Measurements from ENCODE around the gene LYL1. TPM values are rescaled to one million over a fixed set of nuclear protein-coding genes. Genes with fewer than 3 reads are reported as not detected.

The LYL1 gene
- total RNA-seq, 1 experiment from 2014 or later, result 0.24 TPM

- H3K4me1 ChIP-seq (replicated peaks; ENCODE audit: insufficient read depth), result peaks cover 11% of the 10 kb centered on the region
- TF ChIP-seq EZH2 (IDR thresholded peaks at IDR 0.05; ENCODE audit: low read depth) (no peak), CTCF (conservative IDR thresholded peaks at IDR 0.05) (no peak)
- intact Hi-C loops (cut with micrococcal nuclease; ENCODE audit: unreplicated experiment), result no loop called here
- H4K20me1 ChIP-seq (ENCODE audit: insufficient read depth), result no peaks in the 10 kb centered on the region; the same call in 1 of the 2 replicates
- H3K4me2 ChIP-seq, result no peak overlapping the region
- H3K9me2 ChIP-seq (ENCODE audit: insufficient read depth), result no peaks in the 10 kb centered on the region
- H3K79me2 ChIP-seq (ENCODE audit: low read depth), result no peaks in the 10 kb centered on the region
- no peaks in the 10 kb centered on the region for H3K36me3 ChIP-seq (ENCODE audit: low read depth)
- no peak overlapping the region for H3K4me3 ChIP-seq
- peaks cover 53% of the 10 kb centered on the region for H3K27me3 ChIP-seq (ENCODE audit: insufficient read depth, low read depth)
- ChIA-PET CTCF (no interaction called here), POLR2A (ENCODE audit: unreplicated experiment) (no interaction called here)
- H3K27ac ChIP-seq, result no peak overlapping the region
- H2AFZ ChIP-seq, result no peak overlapping the region
- no TSS peak for BruUV-seq (replicated peaks)
- H3K9me3 ChIP-seq (ENCODE audit: insufficient read depth, low read depth), result no peaks in the 10 kb centered on the region
- no peaks in the 10 kb centered on the region for H3F3A ChIP-seq (ENCODE audit: insufficient read depth, low read depth)
- DNase-seq, result no peak
Measured at GRCh38 chr19:13058951-13059660, 43.6 kb downstream of the LYL1 start.

GRCh38 chr19:13057744-13058143 lies 44.9 kb downstream of the LYL1 start:
- no peaks in the 10 kb centered on the region for H3K9me3 ChIP-seq (ENCODE audit: insufficient read depth, low read depth)
- H2AFZ ChIP-seq, result no peak overlapping the region
- no peaks in the 10 kb centered on the region for H3K9me2 ChIP-seq (ENCODE audit: insufficient read depth)
- no peaks in the 10 kb centered on the region for H3K36me3 ChIP-seq (ENCODE audit: low read depth)
- POLR2A ChIA-PET (ENCODE audit: unreplicated experiment), result no interaction called here
- no peak overlapping the region for H3K4me2 ChIP-seq
- intact Hi-C loops (cut with micrococcal nuclease; ENCODE audit: unreplicated experiment), result no loop called here
- H3F3A ChIP-seq (ENCODE audit: insufficient read depth, low read depth), result peaks cover 4% of the 10 kb centered on the region; the same call in 1 of the 2 replicates
- H3K27ac ChIP-seq, result no peak overlapping the region
- H4K20me1 ChIP-seq (ENCODE audit: insufficient read depth), result peaks cover 2% of the 10 kb centered on the region; the same call in 1 of the 2 replicates
- no peak overlapping the region for H3K4me3 ChIP-seq
- no TSS peak for BruUV-seq (replicated peaks)
- H3K4me1 ChIP-seq (replicated peaks; ENCODE audit: insufficient read depth), result peaks cover 25% of the 10 kb centered on the region
- DNase-seq, result no peak
- H3K27me3 ChIP-seq (ENCODE audit: insufficient read depth, low read depth), result peaks cover 45% of the 10 kb centered on the region
- no peak for TF ChIP-seq EZH2 (IDR thresholded peaks at IDR 0.05; ENCODE audit: low read depth)
- no peak for TF ChIP-seq CTCF (conservative IDR thresholded peaks at IDR 0.05)
- CTCF ChIA-PET, result interaction anchor here (0.6 to 1.1 kb wide), 3 partner anchors 12 to 73 kb away, joined by 3 to 13 read pairs (median 4); no protein-coding TSS in a partner anchor
- no peaks in the 10 kb centered on the region for H3K79me2 ChIP-seq (ENCODE audit: low read depth)

- DNase-seq, result no peak
- intact Hi-C loops (cut with micrococcal nuclease; ENCODE audit: unreplicated experiment), result no loop called here
- Histone ChIP-seq H3K36me3 (ENCODE audit: low read depth) (no peaks in the 10 kb centered on the region), H4K20me1 (ENCODE audit: insufficient read depth) (peaks cover 8% of the 10 kb centered on the region), H3K27me3 (ENCODE audit: insufficient read depth, low read depth) (peaks cover 45% of the 10 kb centered on the region), H2AFZ (no peak overlapping the region), H3K9me3 (ENCODE audit: insufficient read depth, low read depth) (no peaks in the 10 kb centered on the region), H3K27ac (no peak overlapping the region), H3F3A (ENCODE audit: insufficient read depth, low read depth) (peaks cover 4% of the 10 kb centered on the region; the same call in 1 of the 2 replicates), H3K79me2 (ENCODE audit: low read depth) (no peaks in the 10 kb centered on the region), H3K9me2 (ENCODE audit: insufficient read depth) (no peaks in the 10 kb centered on the region), H3K4me2 (no peak overlapping the region), H3K4me1 (replicated peaks; ENCODE audit: insufficient read depth) (peaks cover 29% of the 10 kb centered on the region), H3K4me3 (no peak overlapping the region)
- POLR2A ChIA-PET (ENCODE audit: unreplicated experiment), result no interaction called here
- TF ChIP-seq CTCF (conservative IDR thresholded peaks at IDR 0.05) (no peak), EZH2 (IDR thresholded peaks at IDR 0.05; ENCODE audit: low read depth) (no peak)
- BruUV-seq (replicated peaks), result no TSS peak
- CTCF ChIA-PET, result interaction anchor here (0.6 to 1.1 kb wide), 3 partner anchors 34 to 72 kb away, joined by 3 to 13 read pairs (median 4); no protein-coding TSS in a partner anchor
Measured at GRCh38 chr19:13057147-13057572, 45.5 kb downstream of the LYL1 start.
